AG10803 (cell line): ENCODE results near the gene CD40LG.

Source experiments
- DNase-seq: peaks from one replicate; pipeline ENCODE4 v3.0.0; 2010; ENCODE audit warnings: low read depth
- H3K4me3 ChIP-seq: 2 replicates; pipeline ENCODE4 v1.5.1; 2011; ENCODE audit warnings: mild to moderate bottlenecking, low read length, control low read depth
- CTCF ChIP-seq: conservative IDR thresholded peaks from 2 replicates; pipeline ENCODE4 v1.5.1; 2011; ENCODE audit warnings: mild to moderate bottlenecking, low read length, control low read depth, inconsistent platforms

Gene CD40LG

GRCh38 chrX:136662104-136662503, 14.1 kb downstream of the CD40LG start:
- TF ChIP-seq CTCF: no peak
- H3K4me3 ChIP-seq: no peak overlapping the region
- no peak for DNase-seq

GRCh38 chrX:136662976-136663375, 15.0 kb downstream of the CD40LG start:
- no peak overlapping the region for H3K4me3 ChIP-seq
- TF ChIP-seq CTCF: no peak
- DNase-seq: no peak

- DNase-seq: no peak
- TF ChIP-seq CTCF: no peak
- H3K4me3 ChIP-seq: no peak overlapping the region
These were observed 17.4 kb downstream of the CD40LG start for GRCh38 chrX:136665258-136665900.

- H3K4me3 ChIP-seq: no peak overlapping the region
- no peak for DNase-seq
- TF ChIP-seq CTCF: no peak
These were observed 18.1 kb downstream of the CD40LG start for GRCh38 chrX:136666088-136666487.

GRCh38 chrX:136667446-136668168, 19.6 kb downstream of the CD40LG start:
- H3K4me3 ChIP-seq: no peak overlapping the region
- no peak for DNase-seq
- no peak for TF ChIP-seq CTCF

GRCh38 chrX:136671006-136671610, 23.1 kb downstream of the CD40LG start:
- no peak for DNase-seq
- no peak overlapping the region for H3K4me3 ChIP-seq
- TF ChIP-seq CTCF: no peak
